Esophagus muscularis mucosa (tissue), 3 donors: ENCODE results near the gene AMOTL1.

Source experiments
- CTCF ChIP-seq, 3 experiments: fragments of 200-600 bp in 2 of 3; fragments of 450-650 bp in 1 of 3; sonication (generic) in 2 of 3; IDR thresholded peaks; one replicate each; pipeline ENCODE4 v1.5.1; 2017 to 2019; ENCODE audit warnings: antibody characterized with exemption in 3 of 3, mild to moderate bottlenecking in 2 of 3, moderate library complexity in 1 of 3
- POLR2AphosphoS5 ChIP-seq, 2 donors: sonication (generic); formaldehyde crosslinking; IDR thresholded peaks; one replicate each; pipeline ENCODE4 v1.6.1; 2017; ENCODE audit warnings: antibody characterized with exemption in 2 of 2

GRCh38 chr11:94796863-94797262 is 28.7 kb downstream of the AMOTL1 start:
- no peak for TF ChIP-seq CTCF (IDR thresholded peaks at IDR 0.05)
- TF ChIP-seq POLR2AphosphoS5 (IDR thresholded peaks at IDR 0.05): no peak
